Central memory CD8-positive, alpha-beta T cell (primary cell): Measurements from ENCODE around the gene PNMA8C.
A peak's percentile ranks its signal among the peaks of the same experiment; 100 is the strongest.

Source experiments
- ATAC-seq: fragments of 150-1000 bp; cut with Tn5 transposase; replicated peaks from 2 replicates; pipeline ENCODE4 v1.10.0; 2022; ENCODE audit warnings: mild to moderate bottlenecking, moderate FRiP score, moderate number of reproducible peaks; ENCODE audit not compliant: poor library complexity, severe bottlenecking; ENCODE audit errors: extremely low read depth
- DNase-seq, 2 donors: peaks; one replicate each; pipeline ENCODE4 v3.0.0; 2021; ENCODE audit warnings: low spot score in 2 of 2
- H3K27ac Mint-ChIP-seq: one replicate; pipeline ENCODE4 v1.8.0; 2022; ENCODE audit warnings: low read depth, mild to moderate bottlenecking, moderate library complexity, mixed read lengths
- H3K27me3 Mint-ChIP-seq: one replicate; pipeline ENCODE4 v1.8.0; 2022; ENCODE audit warnings: mixed read lengths
- H3K36me3 Mint-ChIP-seq: one replicate; pipeline ENCODE4 v1.8.0; 2022; ENCODE audit warnings: mild to moderate bottlenecking, moderate library complexity, mixed read lengths; ENCODE audit not compliant: insufficient read depth
- H3K4me1 Mint-ChIP-seq: one replicate; pipeline ENCODE4 v1.8.0; 2022; ENCODE audit warnings: mixed read lengths
- H3K4me3 Mint-ChIP-seq: one replicate; pipeline ENCODE4 v1.8.0; 2022; ENCODE audit warnings: mild to moderate bottlenecking, moderate library complexity, mixed read lengths
- H3K9me3 Mint-ChIP-seq: one replicate; pipeline ENCODE4 v1.8.0; 2022; ENCODE audit warnings: mixed read lengths

PNMA8C gene

GRCh38 chr19:46390121-46390858 lies 38.4 kb downstream of the PNMA8C start:
- ATAC-seq (no peak), DNase-seq (no peak)
- Mint-ChIP-seq H3K9me3 (no peaks in the 10 kb centered on the region), H3K4me3 (no peak overlapping the region), H3K27ac (no peak overlapping the region), H3K36me3 (peaks cover 17% of the 10 kb centered on the region), H3K27me3 (no peaks in the 10 kb centered on the region), H3K4me1 (peaks cover 10% of the 10 kb centered on the region)

DNA sequence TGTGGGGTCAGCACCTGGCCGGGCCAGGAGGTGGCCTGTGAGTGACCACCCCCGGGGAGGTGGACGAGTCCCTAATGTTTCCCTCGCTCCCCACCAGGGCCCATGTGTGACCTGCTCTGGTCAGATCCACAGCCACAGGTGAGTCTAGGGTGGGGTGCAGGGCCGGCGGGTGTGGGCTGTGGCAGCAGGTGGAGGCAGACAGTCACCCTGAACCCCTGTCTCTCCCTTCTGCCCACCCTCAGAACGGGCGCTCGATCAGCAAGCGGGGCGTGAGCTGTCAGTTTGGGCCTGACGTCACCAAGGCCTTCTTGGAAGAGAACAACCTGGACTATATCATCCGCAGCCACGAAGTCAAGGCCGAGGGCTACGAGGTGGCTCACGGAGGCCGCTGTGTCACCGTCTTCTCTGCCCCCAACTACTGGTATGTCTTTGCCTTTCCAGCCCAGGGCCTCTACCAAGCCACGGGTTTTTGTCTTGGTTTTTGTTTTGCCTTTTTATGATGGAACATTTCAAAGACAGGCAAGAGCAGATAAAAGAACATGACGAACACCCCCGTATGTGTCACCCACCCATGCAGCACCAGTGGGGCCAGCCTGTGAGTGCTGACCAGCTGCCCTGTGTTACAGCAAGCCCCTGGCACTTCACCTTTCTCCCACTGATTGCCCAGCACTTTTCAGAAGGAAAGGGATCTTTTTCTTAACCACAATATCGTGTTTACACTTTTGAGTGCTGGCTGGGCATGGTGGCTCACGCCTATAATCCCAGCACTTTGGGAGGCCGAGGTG lies 40.2 kb downstream of the PNMA8C start:
- no peaks in the 10 kb centered on the region for H3K9me3 Mint-ChIP-seq
- no peaks in the 10 kb centered on the region for H3K27me3 Mint-ChIP-seq
- no peak overlapping the region for H3K27ac Mint-ChIP-seq
- no peak overlapping the region for H3K4me3 Mint-ChIP-seq
- peaks cover 18% of the 10 kb centered on the region for H3K36me3 Mint-ChIP-seq
- ATAC-seq (no peak), DNase-seq (no peak)
- H3K4me1 Mint-ChIP-seq, result peaks cover 10% of the 10 kb centered on the region

- Mint-ChIP-seq H3K4me3 (no peak overlapping the region), H3K9me3 (no peaks in the 10 kb centered on the region), H3K4me1 (peaks cover 8% of the 10 kb centered on the region), H3K36me3 (peaks cover 23% of the 10 kb centered on the region), H3K27ac (no peak overlapping the region), H3K27me3 (no peaks in the 10 kb centered on the region)
- ATAC-seq (no peak), DNase-seq (no peak)
Observed at GRCh38 chr19:46387713-46388130, 41.0 kb downstream of the PNMA8C start.

DNA sequence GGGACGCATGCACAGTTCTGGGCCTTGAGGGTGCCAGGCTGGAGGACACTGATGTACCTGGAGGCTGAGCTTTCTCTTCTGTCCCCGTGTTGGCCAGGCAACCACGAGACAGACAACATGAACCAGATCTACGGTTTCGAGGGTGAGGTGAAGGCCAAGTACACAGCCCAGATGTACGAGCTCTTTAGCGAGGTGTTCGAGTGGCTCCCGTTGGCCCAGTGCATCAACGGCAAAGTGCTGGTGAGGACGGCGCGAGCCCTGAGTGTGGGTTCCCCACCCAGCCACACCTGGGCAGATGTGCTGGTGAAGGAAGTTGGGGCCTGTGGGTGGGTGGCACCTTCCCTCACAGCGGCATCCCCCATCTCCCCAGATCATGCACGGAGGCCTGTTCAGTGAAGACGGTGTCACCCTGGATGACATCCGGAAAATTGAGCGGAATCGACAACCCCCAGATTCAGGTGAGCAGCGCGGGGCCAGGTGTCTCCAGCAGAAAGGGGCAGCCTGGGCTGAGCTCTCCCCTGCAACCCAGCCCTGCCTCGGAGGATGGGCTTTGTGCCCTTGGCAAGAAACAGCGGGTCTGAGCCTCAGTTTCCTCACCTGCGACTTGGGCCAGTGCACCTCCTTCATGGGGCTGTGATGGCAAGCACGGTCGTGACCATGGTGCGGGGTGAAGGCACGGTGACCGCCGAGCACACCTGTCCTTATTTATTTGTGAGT lies 41.6 kb downstream of the PNMA8C start:
- Mint-ChIP-seq H3K27ac (no peak overlapping the region), H3K4me3 (no peak overlapping the region), H3K27me3 (no peaks in the 10 kb centered on the region), H3K4me1 (peaks cover 4% of the 10 kb centered on the region), H3K36me3 (peaks cover 27% of the 10 kb centered on the region), H3K9me3 (no peaks in the 10 kb centered on the region)
- no peak for ATAC-seq
- DNase-seq, result no peak

- Mint-ChIP-seq H3K27ac (peak overlapping the region; percentile 13), H3K9me3 (no peaks in the 10 kb centered on the region), H3K4me3 (no peak overlapping the region), H3K27me3 (no peaks in the 10 kb centered on the region), H3K36me3 (peaks cover 34% of the 10 kb centered on the region), H3K4me1 (peaks cover 4% of the 10 kb centered on the region)
- no peak for DNase-seq
- ATAC-seq, result no peak
Observed at GRCh38 chr19:46386151-46386550, 42.6 kb downstream of the PNMA8C start.

DNA sequence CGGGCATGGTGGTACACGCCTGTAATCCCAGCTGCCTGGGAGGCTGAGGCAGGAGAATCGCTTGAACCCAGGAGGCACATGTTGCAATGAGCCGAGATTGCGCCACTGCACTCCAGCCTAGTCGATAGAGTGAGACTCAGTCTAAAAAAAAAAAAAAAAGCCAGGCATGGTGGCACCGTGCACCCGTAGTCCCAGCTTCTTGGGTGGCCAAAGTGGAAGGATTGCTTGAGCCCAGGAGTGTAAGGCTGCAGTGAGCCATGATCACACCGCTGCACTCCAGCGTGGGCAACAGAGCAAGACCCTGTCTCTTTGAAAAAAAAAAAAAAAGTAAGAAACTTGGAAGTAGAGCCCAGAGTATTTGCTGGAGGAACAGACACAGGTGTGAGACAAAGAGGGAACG lies 43.1 kb downstream of the PNMA8C start:
- Mint-ChIP-seq H3K27ac (peak overlapping the region; percentile 13), H3K4me3 (no peak overlapping the region), H3K9me3 (no peaks in the 10 kb centered on the region), H3K4me1 (peaks cover 9% of the 10 kb centered on the region), H3K36me3 (peaks cover 36% of the 10 kb centered on the region), H3K27me3 (no peaks in the 10 kb centered on the region)
- ATAC-seq (no peak), DNase-seq (no peak)

GRCh38 chr19:46384396-46384795 lies 44.3 kb downstream of the PNMA8C start:
- no peak for DNase-seq
- ATAC-seq, result no peak
- Mint-ChIP-seq H3K27ac (no peak overlapping the region), H3K4me3 (no peak overlapping the region), H3K9me3 (no peaks in the 10 kb centered on the region), H3K27me3 (no peaks in the 10 kb centered on the region), H3K36me3 (peaks cover 37% of the 10 kb centered on the region), H3K4me1 (peaks cover 11% of the 10 kb centered on the region)

GRCh38 chr19:46383846-46384245 lies 44.9 kb downstream of the PNMA8C start:
- H3K9me3 Mint-ChIP-seq, result no peaks in the 10 kb centered on the region
- H3K4me3 Mint-ChIP-seq, result no peak overlapping the region
- DNase-seq (no peak), ATAC-seq (no peak)
- no peak overlapping the region for H3K27ac Mint-ChIP-seq
- H3K27me3 Mint-ChIP-seq, result no peaks in the 10 kb centered on the region
- peaks cover 38% of the 10 kb centered on the region for H3K36me3 Mint-ChIP-seq
- H3K4me1 Mint-ChIP-seq, result peaks cover 11% of the 10 kb centered on the region

DNA sequence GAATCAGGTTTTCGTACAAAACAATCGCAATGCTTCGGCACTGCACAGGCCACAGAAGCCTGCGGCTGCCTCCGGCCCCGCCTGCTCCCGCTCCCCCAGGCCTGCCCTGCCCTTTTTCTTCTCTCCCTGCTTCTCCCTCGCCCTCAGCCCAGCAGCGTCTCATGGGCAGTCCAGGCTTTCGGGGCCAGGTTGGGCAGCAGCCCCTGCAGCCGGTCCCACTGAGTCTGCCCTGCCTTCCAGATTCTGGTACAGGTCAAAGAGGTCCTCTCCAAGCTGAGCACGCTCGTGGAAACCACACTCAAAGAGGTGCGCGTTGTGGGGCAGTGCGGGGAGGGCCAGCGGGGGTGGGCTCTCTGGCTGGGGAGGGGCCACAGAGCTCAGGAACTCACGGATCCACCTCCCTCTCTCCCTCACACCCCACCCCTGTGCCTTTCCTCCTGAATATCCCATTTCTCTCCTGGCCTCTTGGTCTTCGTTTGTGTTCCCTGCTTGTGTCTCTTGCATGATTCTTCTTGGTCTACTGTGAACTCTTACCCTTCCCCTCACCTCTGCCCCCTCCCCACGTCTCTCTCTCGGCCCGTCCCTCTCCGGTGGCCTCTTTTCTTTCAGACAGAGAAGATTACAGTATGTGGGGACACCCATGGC lies 45.4 kb downstream of the PNMA8C start:
- ATAC-seq (no peak), DNase-seq (no peak)
- Mint-ChIP-seq H3K27ac (no peak overlapping the region), H3K4me1 (peaks cover 11% of the 10 kb centered on the region), H3K4me3 (no peak overlapping the region), H3K36me3 (peaks cover 37% of the 10 kb centered on the region), H3K9me3 (no peaks in the 10 kb centered on the region), H3K27me3 (no peaks in the 10 kb centered on the region)

DNA sequence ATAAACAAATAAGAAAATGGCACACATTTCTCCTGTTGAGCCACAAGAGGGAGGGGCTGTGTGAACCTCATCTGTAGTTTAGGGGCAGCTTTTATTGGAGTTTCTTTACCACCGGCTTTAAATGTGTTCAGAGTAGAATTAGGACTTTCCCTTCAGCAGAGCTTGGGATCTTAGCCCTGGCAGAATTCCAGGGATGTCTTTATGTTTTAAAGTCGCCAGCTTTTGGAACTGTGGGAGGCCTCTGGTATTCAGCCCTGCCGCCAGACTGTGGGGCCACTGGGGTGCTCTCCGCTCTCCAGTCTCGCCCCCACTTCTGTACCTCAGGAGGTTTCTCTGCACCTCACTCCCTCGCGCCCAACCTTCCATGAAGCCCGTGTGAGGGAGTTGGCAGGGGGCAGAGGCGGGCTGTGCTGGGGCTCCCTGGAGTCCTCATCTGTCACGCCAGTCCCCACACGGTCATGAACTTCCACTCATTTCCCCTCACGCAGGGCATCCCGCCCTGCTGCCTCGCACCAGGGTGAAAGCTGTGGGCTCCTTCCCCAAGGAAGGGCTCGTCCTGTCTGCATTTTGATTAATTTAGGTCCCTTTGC lies 46.9 kb downstream of the PNMA8C start:
- H3K36me3 Mint-ChIP-seq, result peaks cover 38% of the 10 kb centered on the region
- no peaks in the 10 kb centered on the region for H3K9me3 Mint-ChIP-seq
- no peaks in the 10 kb centered on the region for H3K27me3 Mint-ChIP-seq
- H3K4me1 Mint-ChIP-seq, result peaks cover 17% of the 10 kb centered on the region
- no peak overlapping the region for H3K27ac Mint-ChIP-seq
- H3K4me3 Mint-ChIP-seq, result no peak overlapping the region
- ATAC-seq (no peak), DNase-seq (no peak)

- DNase-seq (no peak), ATAC-seq (no peak)
- Mint-ChIP-seq H3K9me3 (no peaks in the 10 kb centered on the region), H3K27ac (peak overlapping the region; percentile 47), H3K27me3 (no peaks in the 10 kb centered on the region), H3K4me1 (peaks cover 17% of the 10 kb centered on the region), H3K4me3 (no peak overlapping the region), H3K36me3 (peaks cover 38% of the 10 kb centered on the region)
Observed at GRCh38 chr19:46381346-46381745, 47.4 kb downstream of the PNMA8C start.

DNA sequence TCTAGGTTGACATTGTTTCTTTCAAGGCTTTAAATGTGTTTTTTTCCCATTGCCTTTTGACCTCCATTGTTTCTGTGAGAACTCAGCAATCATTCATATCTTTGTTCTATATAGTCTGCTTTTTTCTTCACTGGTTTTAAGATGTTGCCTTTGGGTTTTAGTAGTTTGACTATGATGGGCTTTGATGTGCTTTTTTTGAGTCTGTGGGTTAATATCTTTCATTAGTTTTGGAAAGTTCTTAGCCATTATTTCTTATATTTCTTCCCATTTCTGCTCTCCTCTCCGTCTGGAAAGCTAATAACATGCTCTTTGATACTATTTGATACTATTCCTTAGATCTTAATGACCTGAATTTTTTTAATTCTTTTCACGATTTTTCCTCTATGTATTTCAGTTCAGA lies 48.0 kb downstream of the PNMA8C start:
- DNase-seq, result no peak
- Mint-ChIP-seq H3K4me1 (peaks cover 17% of the 10 kb centered on the region), H3K27ac (peak overlapping the region; percentile 47), H3K36me3 (peaks cover 39% of the 10 kb centered on the region), H3K4me3 (no peak overlapping the region), H3K9me3 (no peaks in the 10 kb centered on the region), H3K27me3 (no peaks in the 10 kb centered on the region)
- ATAC-seq, result no peak
